HepG2 (cell line): ENCODE results near the gene STRN4. TPM values are rescaled to one million over a fixed set of nuclear protein-coding genes. Genes with fewer than 3 reads are reported as not detected.

Experiments
- ARID5B ChIP-seq: IDR thresholded peaks from 2 replicates; pipeline ENCODE4 v1.4.0; 2020; ENCODE audit warnings: mild to moderate bottlenecking, missing genetic modification reagents
- CREB3 ChIP-seq: sonication (generic); formaldehyde crosslinking; IDR thresholded peaks from 2 replicates; pipeline ENCODE4 v1.5.0; 2020; ENCODE audit warnings: missing genetic modification reagents
- ELF1 ChIP-seq: sonication (generic); formaldehyde crosslinking; IDR thresholded peaks from 2 replicates; pipeline ENCODE4 v1.4.0; 2020; ENCODE audit warnings: missing genetic modification reagents
- FOSL2 ChIP-seq: sonication (generic); formaldehyde crosslinking; IDR thresholded peaks from 2 replicates; pipeline ENCODE4 v1.4.0; 2020; ENCODE audit warnings: missing genetic modification reagents
- GTF3A ChIP-seq: sonication (generic); formaldehyde crosslinking; conservative IDR thresholded peaks from 2 replicates; pipeline ENCODE4 v1.4.0; 2020; ENCODE audit warnings: mild to moderate bottlenecking, missing genetic modification reagents
- HINFP ChIP-seq: sonication (generic); formaldehyde crosslinking; IDR thresholded peaks from 2 replicates; pipeline ENCODE4 v1.4.0; 2020; ENCODE audit warnings: low read depth, mild to moderate bottlenecking, missing genetic modification reagents
- HOXA9 ChIP-seq: sonication (generic); formaldehyde crosslinking; IDR thresholded peaks from 2 replicates; pipeline ENCODE4 v1.8.1; 2022; ENCODE audit warnings: missing genetic modification reagents, mild to moderate bottlenecking, moderate library complexity, borderline replicate concordance
- LCORL ChIP-seq, 2 experiments: fragments of 450-650 bp in 1 of 2; sonication (generic) in 1 of 2; formaldehyde crosslinking in 1 of 2; IDR thresholded peaks; 2 replicates each; pipeline versions ENCODE4 v1.5.0 to v1.6.1; 2017 to 2020; ENCODE audit warnings: antibody characterized with exemption in 1 of 2, missing genetic modification reagents in 1 of 2
- NFE2L2 ChIP-seq: fragments of 150-350 bp; IDR thresholded peaks from 2 replicates; pipeline ENCODE4 v1.6.1; 2014; ENCODE audit warnings: low read length
- PHB2 ChIP-seq: fragments of 450-650 bp; IDR thresholded peaks from 2 replicates; pipeline ENCODE4 v1.6.1; 2018; ENCODE audit not compliant: partially characterized antibody
- RXRB ChIP-seq: IDR thresholded peaks from 2 replicates; pipeline ENCODE4 v1.6.1; 2016; ENCODE audit warnings: borderline replicate concordance, missing genetic modification reagents, missing compliant biosample characterization
- SOX5 ChIP-seq: IDR thresholded peaks from 2 replicates; pipeline ENCODE4 v1.6.1; 2016; ENCODE audit warnings: borderline replicate concordance
- SOX6 ChIP-seq, 2 experiments: fragments of 450-650 bp in 1 of 2; sonication (generic) in 1 of 2; formaldehyde crosslinking in 1 of 2; IDR thresholded peaks; 2 replicates each; pipeline versions ENCODE4 v1.4.0 to v1.6.1; 2017 to 2020; ENCODE audit warnings: antibody characterized with exemption in 1 of 2, mild to moderate bottlenecking in 1 of 2, missing genetic modification reagents in 1 of 2
- THAP8 ChIP-seq: sonication (generic); formaldehyde crosslinking; IDR thresholded peaks from 2 replicates; pipeline ENCODE4 v1.5.1; 2020; ENCODE audit warnings: missing genetic modification reagents, mild to moderate bottlenecking, borderline replicate concordance
- YEATS2 ChIP-seq: sonication (generic); formaldehyde crosslinking; IDR thresholded peaks from 2 replicates; pipeline ENCODE4 v1.4.0; 2020; ENCODE audit warnings: missing genetic modification reagents, borderline replicate concordance
- ZBTB42 ChIP-seq: sonication (generic); formaldehyde crosslinking; IDR thresholded peaks from 2 replicates; pipeline ENCODE4 v1.5.0; 2020; ENCODE audit warnings: mild to moderate bottlenecking, missing genetic modification reagents
- ZFP82 ChIP-seq: sonication (generic); formaldehyde crosslinking; IDR thresholded peaks from 2 replicates; pipeline ENCODE4 v1.5.1; 2020; ENCODE audit warnings: mild to moderate bottlenecking, missing genetic modification reagents, borderline replicate concordance
- ZMYM3 ChIP-seq: sonication (generic); formaldehyde crosslinking; IDR thresholded peaks from 2 replicates; pipeline ENCODE4 v1.5.1; 2020; ENCODE audit warnings: mild to moderate bottlenecking, missing genetic modification reagents
- ZNF354B ChIP-seq: sonication (generic); formaldehyde crosslinking; IDR thresholded peaks from 2 replicates; pipeline ENCODE4 v1.8.0; 2022; ENCODE audit warnings: mild to moderate bottlenecking, missing genetic modification reagents
- ZNF501 ChIP-seq: sonication (generic); formaldehyde crosslinking; IDR thresholded peaks from 2 replicates; pipeline ENCODE4 v1.5.1; 2020; ENCODE audit warnings: mild to moderate bottlenecking, moderate library complexity, missing genetic modification reagents
- ZNF512 ChIP-seq: sonication (generic); formaldehyde crosslinking; IDR thresholded peaks from 2 replicates; pipeline ENCODE4 v1.4.0; 2020; ENCODE audit warnings: mild to moderate bottlenecking, missing genetic modification reagents
- ZNF530 ChIP-seq: sonication (generic); formaldehyde crosslinking; IDR thresholded peaks from 2 replicates; pipeline ENCODE4 v1.5.0; 2020; ENCODE audit warnings: low read depth, mild to moderate bottlenecking, missing genetic modification reagents
- polyA plus RNA-seq, 8 experiments: library from polyadenylated mRNA; depleted of rRNA in 3 of 8; stranded (reverse) in 7 of 8; unstranded in 1 of 8; fragments of >200 nt; fragmentation: Illumina TruSeq in 4 of 8; extraction: Trizol in 4 of 8; gene quantifications; 2 replicates each; pipeline versions ENCODE4 v1.2.1 to v1.2.3, GENCODE V29; 2011 to 2016; ENCODE audit warnings: low read depth in 4 of 8, missing spikeins in 1 of 8, mixed read lengths in 1 of 8; ENCODE audit not compliant: insufficient read depth in 1 of 8
- total RNA-seq, 5 experiments: library from RNA; depleted of rRNA; stranded (reverse); fragments of >200 nt; fragmentation: Illumina TruSeq; extraction: Trizol; gene quantifications; 2 replicates each; pipeline ENCODE4 v1.2.3, GENCODE V29; 2016; ENCODE audit warnings: low read depth in 1 of 5

Gene STRN4
- total and polyA plus RNA-seq, 2 of the 13 experiments (the other 11 are each of a cell fraction or from before 2014, with no cell fraction given), result 43.1 to 57.3 TPM

GRCh38 chr19:46764817-46765291 lies 18.6 kb upstream of the STRN4 start (continued):
- no peak for TF ChIP-seq GTF3A (CRISPR knock-in tag)
- TF ChIP-seq ARID5B (CRISPR knock-in tag), result peak; percentile 88
- peak; percentile 92 for TF ChIP-seq SOX5 (CRISPR knock-in tag)
- TF ChIP-seq NFE2L2, result no peak
- TF ChIP-seq ZNF354B (CRISPR knock-in tag), result no peak
- no peak for TF ChIP-seq ZNF512
- peak; percentile 58; the same call in 1 of the 2 replicates for TF ChIP-seq YEATS2
- TF ChIP-seq THAP8 (CRISPR knock-in tag), result no peak
- no peak for TF ChIP-seq ZNF530
- TF ChIP-seq ZFP82 (CRISPR knock-in tag), result no peak; the same call in 1 of the 2 replicates
- TF ChIP-seq ELF1, result no peak
- peak; percentile 90 for TF ChIP-seq ZMYM3 (CRISPR knock-in tag)
- no peak for TF ChIP-seq PHB2
- TF ChIP-seq ZNF501 (CRISPR knock-in tag), result 0 out of 2 replicates have a peak, but pooled peaks have one; percentile 37
- TF ChIP-seq SOX6 (IDR thresholded peaks at IDR 0.05), result no peak
- peak; percentile 94 for TF ChIP-seq SOX6 (CRISPR knock-in tag; IDR thresholded peaks at IDR 0.05)
- TF ChIP-seq HOXA9, result no peak
- TF ChIP-seq HINFP (CRISPR knock-in tag), result no peak; the same call in 1 of the 2 replicates
- no peak for TF ChIP-seq ZBTB42 (CRISPR knock-in tag)
- TF ChIP-seq FOSL2 (CRISPR knock-in tag), result peak; percentile 68
- TF ChIP-seq LCORL (IDR thresholded peaks at IDR 0.05), result no peak
- no peak; the same call in 1 of the 2 replicates for TF ChIP-seq LCORL (CRISPR knock-in tag; IDR thresholded peaks at IDR 0.05)
- TF ChIP-seq CREB3 (CRISPR knock-in tag), result no peak
- peak; percentile 84 for TF ChIP-seq RXRB (CRISPR knock-in tag)
